Measurements from ENCODE around the gene UGT2B10. TPM values are rescaled to one million over a fixed set of nuclear protein-coding genes. Genes with fewer than 3 reads are reported as not detected.

The UGT2B10 gene
- total and polyA plus RNA-seq, 2 of the 8 experiments (the other 6 are each of a cell fraction or from before 2014, with no cell fraction given), result not detected

GRCh38 chr4:68797048-68797447 is 18.7 kb upstream of the UGT2B10 start:
- H3K23ac ChIP-seq (ENCODE audit: insufficient read length), result no peak overlapping the region

More at GRCh38 chr4:68797048-68797447, 18.7 kb upstream of the UGT2B10 start:
- Histone ChIP-seq H3K79me1 (ENCODE audit: low read depth, low read length) (no peaks in the 10 kb centered on the region), H3K18ac (ENCODE audit: extremely low read depth, low read length) (no peak overlapping the region), H3K9ac (replicated peaks in 1 of 4; ENCODE audit: extremely low read depth in 1 of 4, low read depth in 3 of 4, low read length in 3 of 4) (no peak overlapping the region), H2AK5ac (ENCODE audit: low read depth, low read length) (no peak overlapping the region), H3K4me2 (ENCODE audit: insufficient read depth in 1 of 2, low read depth in 2 of 2, low read length in 2 of 2) (no peak overlapping the region), H2BK5ac (ENCODE audit: low read depth, low read length) (no peak overlapping the region), H4K91ac (replicated peaks; ENCODE audit: insufficient read length, low read length) (no peak overlapping the region), H3K36me3 (ENCODE audit: control insufficient read depth in 2 of 4, insufficient read depth in 4 of 4, low read length in 3 of 4) (no peaks in the 10 kb centered on the region), H3K14ac (ENCODE audit: insufficient read length) (no peak overlapping the region), H4K5ac (ENCODE audit: insufficient read length, low read depth, low read length) (no peak overlapping the region), H3K56ac (replicated peaks; ENCODE audit: insufficient read length, low read depth, low read length) (no peak overlapping the region), H4K20me1 (replicated peaks in 1 of 2; ENCODE audit: control insufficient read depth in 1 of 2, insufficient read depth in 2 of 2, low read length in 2 of 2) (no peaks in the 10 kb centered on the region), H2BK120ac (replicated peaks; ENCODE audit: low read depth, low read length) (no peak overlapping the region), H2AFZ (ENCODE audit: low read length) (no peak overlapping the region), H2BK20ac (ENCODE audit: low read length) (no peak overlapping the region), H3K27me3 (replicated peaks in 1 of 4; ENCODE audit: control insufficient read depth in 3 of 4, extremely low read depth in 1 of 4, insufficient read depth in 3 of 4, low read length in 3 of 4) (no peaks in the 10 kb centered on the region), H3K23me2 (ENCODE audit: low read depth, low read length) (no peaks in the 10 kb centered on the region), H2BK15ac (ENCODE audit: low read length) (no peak overlapping the region), H2BK12ac (ENCODE audit: low read depth, low read length) (no peak overlapping the region), H3K79me2 (ENCODE audit: control insufficient read depth in 1 of 2, insufficient read depth in 2 of 2, low read length in 2 of 2) (no peaks in the 10 kb centered on the region), H3K27ac (ENCODE audit: low read depth, low read length) (no peak overlapping the region), H4K8ac (ENCODE audit: extremely low read depth, insufficient read depth, low read length) (no peak overlapping the region), H3K4ac (replicated peaks; ENCODE audit: insufficient read length, low read depth, low read length) (no peak overlapping the region), H3K4me3 (ENCODE audit: extremely low read depth in 1 of 4, insufficient read depth in 2 of 4, low read depth in 3 of 4, low read length in 4 of 4) (no peak overlapping the region), H3K9me3 (ENCODE audit: insufficient read depth in 2 of 2, low read depth in 1 of 2, low read length in 1 of 2) (no peaks in the 10 kb centered on the region), H3K4me1 (replicated peaks in 1 of 4; ENCODE audit: control insufficient read depth in 3 of 4, insufficient read depth in 4 of 4, low read length in 3 of 4) (no peaks in the 10 kb centered on the region)
- DNase-seq (ENCODE audit: low read depth in 1 of 2, low spot score in 2 of 2) (no peak), FAIRE-seq (no peak)
- CTCF ChIA-PET (ENCODE audit: partially characterized antibody), result no interaction called here
- TF ChIP-seq PHF8 (conservative IDR thresholded peaks at IDR 0.05; ENCODE audit: low read depth, low read length), result no peak
- no peak for TF ChIP-seq NRF1 (IDR thresholded peaks at IDR 0.05; ENCODE audit: low read depth, low read length)
- no peak for TF ChIP-seq RAD21 (IDR thresholded peaks at IDR 0.05 in 1 of 2, conservative IDR thresholded peaks at IDR 0.05 in 1 of 2; ENCODE audit: low read depth in 2 of 2, low read length in 2 of 2)
- TF ChIP-seq TAF7 (optimal IDR thresholded peaks at IDR 0.05; ENCODE audit: borderline replicate concordance, low read depth, low read length), result no peak
- TF ChIP-seq KDM4A (IDR thresholded peaks at IDR 0.05; ENCODE audit: low read depth, low read length, severe bottlenecking), result no peak
- no peak for TF ChIP-seq JUN (IDR thresholded peaks at IDR 0.05; ENCODE audit: low read depth, low read length)
- POLR2A ChIA-PET (ENCODE audit: partially characterized antibody), result no interaction called here
- 90% methylated on average over 1 of the region's 1 CpG; no CpG with 5 or more reads in 1 of the 2 experiments for WGBS, 2 experiments (ENCODE audit: extremely low coverage in 1 of 2, insufficient coverage in 1 of 2, insufficient read length in 1 of 2, insufficient replicate concordance in 2 of 2, low coverage in 1 of 2, low lambda C conversion rate in 2 of 2, missing lambda C conversion rate in 1 of 2)

All from H1 (cell line).